WERI-Rb-1 (cell line): ENCODE data around the gene CHTF18.

ENCODE experiments used
- DNase-seq: peaks from one replicate; pipeline ENCODE4 v3.0.0-alpha.2; 2020
- H3K27ac ChIP-seq: fragments of 250-450 bp; sonication (Bioruptor Pico); 2 replicates; pipeline ENCODE4 v1.5.1; 2020; ENCODE audit warnings: mild to moderate bottlenecking, moderate library complexity
- H3K27me3 ChIP-seq: fragments of 250-450 bp; sonication (Bioruptor Pico); 2 replicates; pipeline ENCODE4 v1.5.1; 2021; ENCODE audit warnings: mild to moderate bottlenecking, low read depth, moderate library complexity; ENCODE audit not compliant: insufficient read depth, severe bottlenecking
- H3K36me3 ChIP-seq: fragments of 250-450 bp; sonication (Bioruptor Pico); 2 replicates; pipeline ENCODE4 v1.5.1; 2020; ENCODE audit warnings: mild to moderate bottlenecking, moderate library complexity
- H3K4me3 ChIP-seq: 2 replicates; pipeline ENCODE4 v1.5.1; 2011; ENCODE audit warnings: low read depth, mild to moderate bottlenecking, control low read depth, low read length
- H3K9me3 ChIP-seq: fragments of 250-450 bp; sonication (Bioruptor Pico); 2 replicates; pipeline ENCODE4 v1.5.1; 2021; ENCODE audit warnings: mild to moderate bottlenecking, moderate library complexity; ENCODE audit not compliant: severe bottlenecking
- TF ChIP-seq, protein P1 (sequence below): IDR thresholded peaks from 2 replicates; pipeline ENCODE4 v1.5.1; 2011; ENCODE audit warnings: low read depth, mild to moderate bottlenecking, control low read depth, inconsistent platforms, low read length

Gene CHTF18

DNA sequence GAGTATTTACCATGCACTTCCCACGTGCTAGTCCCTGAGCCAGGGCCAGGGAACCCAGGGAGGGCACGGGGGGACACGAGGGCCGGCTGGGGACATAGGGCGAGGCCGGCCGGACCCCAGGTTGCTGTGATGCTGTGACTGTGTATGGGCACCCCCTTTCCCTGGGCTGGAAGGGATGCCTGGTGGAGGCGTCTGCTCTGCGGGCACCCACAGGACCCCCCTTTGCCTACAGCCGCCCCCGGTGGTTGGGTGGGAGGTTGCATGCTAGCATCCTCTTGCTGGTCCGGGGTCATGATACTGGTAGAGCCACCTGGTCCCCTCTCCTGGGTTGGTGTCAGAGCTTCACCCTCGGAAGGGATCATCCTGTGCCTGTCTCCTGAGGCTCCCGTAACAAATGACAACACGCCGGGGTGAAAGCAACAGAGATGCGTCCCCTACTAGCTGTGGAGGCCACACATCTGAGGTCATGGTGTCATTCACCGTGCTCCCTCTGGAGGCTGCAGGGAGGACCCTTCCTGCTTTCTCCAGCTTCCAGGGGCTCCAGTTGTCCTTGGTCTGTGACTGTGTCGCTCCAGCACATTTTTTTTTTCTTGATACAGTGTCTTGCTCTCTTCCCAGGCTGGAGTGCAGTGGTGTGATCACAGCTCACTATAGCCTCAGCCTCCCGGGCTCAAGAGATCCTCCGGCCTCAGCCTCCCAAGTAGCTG, 44.5 kb upstream of the CHTF18 start:
- no peak overlapping the region for H3K4me3 ChIP-seq

DNA sequence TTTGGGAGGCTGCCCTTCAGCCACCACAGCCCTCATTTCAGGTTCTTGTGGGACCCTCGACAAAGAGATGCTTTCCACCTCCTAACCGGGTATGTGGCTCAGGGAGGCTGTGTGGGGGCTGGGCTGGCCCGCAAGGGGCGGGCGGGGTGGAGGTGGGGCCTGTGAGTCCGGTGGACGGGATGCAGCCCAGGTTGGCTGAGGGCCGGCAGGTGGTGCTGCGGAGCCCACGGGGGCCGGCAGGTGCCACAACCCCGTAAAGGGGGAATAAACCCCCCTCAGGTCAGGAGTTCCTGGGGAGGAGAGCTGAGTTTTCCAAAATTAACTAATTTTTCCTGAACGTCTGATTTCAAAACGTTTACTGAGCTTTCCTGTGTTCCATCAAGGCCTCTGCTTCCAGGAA, 42.7 kb upstream of the CHTF18 start:
- Histone ChIP-seq H3K27ac (peak overlapping the region; percentile 53; the same call in 1 of the 2 replicates), H3K27me3 (no peaks in the 10 kb centered on the region), H3K36me3 (no peaks in the 10 kb centered on the region), H3K9me3 (no peaks in the 10 kb centered on the region), H3K4me3 (peak overlapping the region; percentile 9; the same call in 1 of the 2 replicates)
- peak; percentile 86 for DNase-seq
- TF ChIP-seq, protein P1, sequence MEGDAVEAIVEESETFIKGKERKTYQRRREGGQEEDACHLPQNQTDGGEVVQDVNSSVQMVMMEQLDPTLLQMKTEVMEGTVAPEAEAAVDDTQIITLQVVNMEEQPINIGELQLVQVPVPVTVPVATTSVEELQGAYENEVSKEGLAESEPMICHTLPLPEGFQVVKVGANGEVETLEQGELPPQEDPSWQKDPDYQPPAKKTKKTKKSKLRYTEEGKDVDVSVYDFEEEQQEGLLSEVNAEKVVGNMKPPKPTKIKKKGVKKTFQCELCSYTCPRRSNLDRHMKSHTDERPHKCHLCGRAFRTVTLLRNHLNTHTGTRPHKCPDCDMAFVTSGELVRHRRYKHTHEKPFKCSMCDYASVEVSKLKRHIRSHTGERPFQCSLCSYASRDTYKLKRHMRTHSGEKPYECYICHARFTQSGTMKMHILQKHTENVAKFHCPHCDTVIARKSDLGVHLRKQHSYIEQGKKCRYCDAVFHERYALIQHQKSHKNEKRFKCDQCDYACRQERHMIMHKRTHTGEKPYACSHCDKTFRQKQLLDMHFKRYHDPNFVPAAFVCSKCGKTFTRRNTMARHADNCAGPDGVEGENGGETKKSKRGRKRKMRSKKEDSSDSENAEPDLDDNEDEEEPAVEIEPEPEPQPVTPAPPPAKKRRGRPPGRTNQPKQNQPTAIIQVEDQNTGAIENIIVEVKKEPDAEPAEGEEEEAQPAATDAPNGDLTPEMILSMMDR, result peak; percentile 77

More for the DNA sequence above, 44.5 kb upstream of the CHTF18 start:
- peaks cover 4% of the 10 kb centered on the region for H3K36me3 ChIP-seq
- no peaks in the 10 kb centered on the region for H3K27me3 ChIP-seq
- DNase-seq, result no peak
- no peak overlapping the region for H3K27ac ChIP-seq
- no peaks in the 10 kb centered on the region for H3K9me3 ChIP-seq
- TF ChIP-seq, protein P1, result peak; percentile 40; the same call in 1 of the 2 replicates

DNA sequence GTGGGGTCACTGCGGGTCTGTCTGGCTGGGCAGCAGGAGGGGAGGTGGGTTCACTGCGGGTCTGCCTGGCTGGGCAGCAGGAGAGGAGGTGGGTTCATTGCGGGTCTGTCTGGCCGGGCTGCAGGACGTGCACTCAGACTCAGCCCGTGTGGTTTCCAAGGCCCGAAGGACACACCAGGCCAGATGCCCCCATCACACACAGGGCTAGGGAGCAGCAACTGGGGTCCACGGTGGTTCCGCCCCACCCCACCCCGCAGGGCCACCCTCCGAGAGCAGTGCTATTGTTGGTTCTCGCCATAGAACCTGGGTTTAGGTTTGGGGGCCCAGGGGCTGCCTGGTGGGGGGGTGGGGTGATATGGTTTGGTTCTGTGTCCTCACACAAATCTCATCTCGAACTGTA, 41.8 kb upstream of the CHTF18 start:
- Histone ChIP-seq H3K36me3 (no peaks in the 10 kb centered on the region), H3K9me3 (no peaks in the 10 kb centered on the region), H3K27ac (peak overlapping the region; percentile 47), H3K4me3 (no peak overlapping the region), H3K27me3 (no peaks in the 10 kb centered on the region)
- TF ChIP-seq, protein P1, result no peak
- no peak for DNase-seq

DNA sequence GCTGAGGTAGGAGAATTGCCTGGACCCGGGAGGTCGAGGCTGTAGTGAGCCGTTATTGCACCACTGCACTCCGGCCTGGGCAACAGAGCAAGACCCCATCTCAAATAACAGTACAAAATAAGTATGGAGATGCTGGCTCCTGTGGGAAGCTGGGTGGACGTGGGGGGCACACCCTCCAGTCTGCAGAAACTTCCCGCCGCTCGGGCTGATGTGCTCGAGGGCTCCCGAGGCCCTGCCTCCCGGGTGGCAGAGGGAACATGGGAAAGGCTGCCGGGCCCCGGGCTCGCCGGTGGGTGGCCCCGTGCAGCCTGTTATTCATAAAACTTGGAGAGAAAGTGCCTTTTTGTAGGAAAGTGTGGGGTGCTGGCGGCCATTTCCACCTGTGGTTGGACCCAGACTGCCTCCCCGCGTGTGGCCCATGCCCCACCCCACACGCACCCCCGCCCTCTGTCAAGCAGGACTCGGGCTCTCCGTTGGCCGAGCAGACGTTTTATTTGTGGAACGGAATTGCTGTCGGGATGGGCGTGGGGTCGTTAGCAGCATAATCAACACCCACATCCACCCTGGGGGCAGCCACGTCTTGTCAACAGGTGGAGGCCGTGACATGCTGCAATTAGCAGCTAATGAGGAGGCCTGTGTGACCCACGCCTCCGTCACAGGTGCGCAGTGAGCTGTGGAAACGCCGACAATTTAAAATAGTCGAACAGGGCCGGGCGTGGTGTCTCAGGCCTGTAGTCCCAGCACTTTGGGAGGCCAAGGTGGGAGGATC, 40.3 kb upstream of the CHTF18 start:
- DNase-seq, result no peak
- Histone ChIP-seq H3K27ac (no peak overlapping the region), H3K36me3 (no peaks in the 10 kb centered on the region), H3K4me3 (no peak overlapping the region), H3K9me3 (no peaks in the 10 kb centered on the region), H3K27me3 (no peaks in the 10 kb centered on the region)
- TF ChIP-seq, protein P1, result no peak

DNA sequence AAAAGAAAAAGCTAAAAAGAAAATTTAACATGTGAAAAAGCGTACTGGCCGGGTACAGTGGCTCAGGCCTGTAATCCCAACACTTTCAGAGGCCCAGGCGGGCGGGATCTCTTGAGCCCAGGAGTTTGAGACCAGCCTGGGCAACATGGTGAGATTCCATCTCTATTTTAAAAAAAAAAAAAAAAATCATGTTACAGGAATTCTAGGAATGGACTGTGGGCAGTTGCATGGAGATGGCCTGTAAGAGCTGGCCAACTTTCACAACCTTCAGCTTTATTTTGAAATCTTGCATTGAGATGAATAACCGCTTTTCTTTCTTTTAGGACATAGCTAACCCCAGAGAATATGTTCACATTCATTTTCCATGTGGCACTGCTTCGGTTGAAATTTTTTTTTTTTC, 39.4 kb upstream of the CHTF18 start:
- no peak for DNase-seq
- Histone ChIP-seq H3K36me3 (no peaks in the 10 kb centered on the region), H3K27ac (no peak overlapping the region), H3K4me3 (no peak overlapping the region), H3K9me3 (no peaks in the 10 kb centered on the region), H3K27me3 (no peaks in the 10 kb centered on the region)
- TF ChIP-seq, protein P1, result no peak
